KMS-11 (cell line): Measurements from ENCODE around the gene ST13.

Source experiments
- H2AFZ ChIP-seq: fragments of 200-600 bp; sonication (generic); 2 replicates; pipeline ENCODE4 v1.6.1; 2016; ENCODE audit warnings: antibody characterized with exemption, mixed run types, low read depth
- H3K27ac ChIP-seq: fragments of 200-600 bp; sonication (generic); 2 replicates; pipeline ENCODE4 v1.6.1; 2016; ENCODE audit warnings: mild to moderate bottlenecking, mixed run types
- H3K27me3 ChIP-seq: fragments of 200-600 bp; sonication (generic); 2 replicates; pipeline ENCODE4 v1.6.1; 2017; ENCODE audit warnings: mild to moderate bottlenecking, low read depth, mixed run types, moderate library complexity; ENCODE audit not compliant: insufficient read depth
- H3K36me3 ChIP-seq: fragments of 200-600 bp; sonication (generic); 2 replicates; pipeline ENCODE4 v1.6.1; 2017; ENCODE audit warnings: mild to moderate bottlenecking, mixed run types; ENCODE audit not compliant: insufficient read depth
- H3K4me1 ChIP-seq: fragments of 200-600 bp; sonication (generic); 2 replicates; pipeline ENCODE4 v1.6.1; 2016; ENCODE audit warnings: mild to moderate bottlenecking, low read depth, mixed run types; ENCODE audit not compliant: poor library complexity, severe bottlenecking
- H3K4me2 ChIP-seq: fragments of 200-600 bp; sonication (generic); 2 replicates; pipeline ENCODE4 v1.7.0; 2016; ENCODE audit warnings: mild to moderate bottlenecking, mixed run types
- H3K4me3 ChIP-seq: fragments of 200-600 bp; sonication (generic); IDR thresholded peaks from 2 replicates; pipeline ENCODE4 v1.6.1; 2017; ENCODE audit warnings: low read depth, low read length, mixed read lengths; ENCODE audit not compliant: insufficient read depth
- H3K79me2 ChIP-seq: fragments of 200-600 bp; sonication (generic); 2 replicates; pipeline ENCODE4 v1.6.1; 2016; ENCODE audit warnings: low read depth, mixed run types; ENCODE audit not compliant: insufficient read depth
- H3K9ac ChIP-seq: fragments of 200-600 bp; sonication (generic); 2 replicates; pipeline ENCODE4 v1.6.1; 2016; ENCODE audit warnings: mild to moderate bottlenecking, mixed run types
- H4K20me1 ChIP-seq: fragments of 200-600 bp; sonication (generic); 2 replicates; pipeline ENCODE4 v1.6.1; 2016; ENCODE audit warnings: mild to moderate bottlenecking, mixed run types; ENCODE audit not compliant: insufficient read depth
- CTCF ChIP-seq: fragments of 200-600 bp; sonication (generic); conservative IDR thresholded peaks from 2 replicates; pipeline ENCODE4 v1.6.1; 2017; ENCODE audit warnings: low read depth, mild to moderate bottlenecking, antibody characterized with exemption, low read length, moderate library complexity, mixed read lengths

Gene ST13

GRCh38 chr22:40797427-40797826 lies 59.0 kb downstream of the ST13 start:
- Histone ChIP-seq H2AFZ (no peak overlapping the region), H3K4me3 (no peak overlapping the region), H3K27ac (no peak overlapping the region), H3K9ac (no peak overlapping the region), H4K20me1 (no peaks in the 10 kb centered on the region), H3K36me3 (no peaks in the 10 kb centered on the region), H3K4me2 (no peak overlapping the region), H3K27me3 (no peaks in the 10 kb centered on the region), H3K79me2 (no peaks in the 10 kb centered on the region), H3K4me1 (peaks cover 15% of the 10 kb centered on the region)
- no peak for TF ChIP-seq CTCF

GRCh38 chr22:40792451-40792850 lies 64.0 kb downstream of the ST13 start:
- no peak for TF ChIP-seq CTCF
- H3K4me1 ChIP-seq: peaks cover 14% of the 10 kb centered on the region
- no peak overlapping the region for H3K4me3 ChIP-seq
- H3K36me3 ChIP-seq: no peaks in the 10 kb centered on the region
- no peaks in the 10 kb centered on the region for H4K20me1 ChIP-seq
- no peaks in the 10 kb centered on the region for H3K79me2 ChIP-seq
- H3K27me3 ChIP-seq: no peaks in the 10 kb centered on the region
- no peak overlapping the region for H3K9ac ChIP-seq
- no peak overlapping the region for H3K27ac ChIP-seq
- H2AFZ ChIP-seq: no peak overlapping the region
- H3K4me2 ChIP-seq: no peak overlapping the region

GRCh38 chr22:40791241-40791640 lies 65.2 kb downstream of the ST13 start:
- H3K4me1 ChIP-seq: peaks cover 14% of the 10 kb centered on the region
- H4K20me1 ChIP-seq: no peaks in the 10 kb centered on the region
- no peaks in the 10 kb centered on the region for H3K27me3 ChIP-seq
- H2AFZ ChIP-seq: no peak overlapping the region
- H3K36me3 ChIP-seq: no peaks in the 10 kb centered on the region
- no peak overlapping the region for H3K4me3 ChIP-seq
- H3K4me2 ChIP-seq: no peak overlapping the region
- no peak overlapping the region for H3K27ac ChIP-seq
- no peak for TF ChIP-seq CTCF
- no peaks in the 10 kb centered on the region for H3K79me2 ChIP-seq
- H3K9ac ChIP-seq: no peak overlapping the region

GRCh38 chr22:40789131-40789530 lies 67.3 kb downstream of the ST13 start:
- no peak for TF ChIP-seq CTCF
- peaks cover 14% of the 10 kb centered on the region for H3K4me1 ChIP-seq
- no peak overlapping the region for H3K4me2 ChIP-seq
- H2AFZ ChIP-seq: no peak overlapping the region
- no peaks in the 10 kb centered on the region for H3K36me3 ChIP-seq
- H3K79me2 ChIP-seq: no peaks in the 10 kb centered on the region
- H3K27me3 ChIP-seq: no peaks in the 10 kb centered on the region
- no peak overlapping the region for H3K4me3 ChIP-seq
- H3K9ac ChIP-seq: no peak overlapping the region
- no peaks in the 10 kb centered on the region for H4K20me1 ChIP-seq
- no peak overlapping the region for H3K27ac ChIP-seq
